PC-3 (cell line): ENCODE results near the gene ZNF778. TPM values are rescaled to one million over a fixed set of nuclear protein-coding genes. Genes with fewer than 3 reads are reported as not detected.

Source experiments
- ATAC-seq: fragments of 200-7000 bp; cut with Tn5 transposase; 2 replicates; pipeline ENCODE4 v1.9.1; 2020; ENCODE audit warnings: mild to moderate bottlenecking, moderate library complexity
- BruUV-seq: library from RNA; stranded (reverse); fragments of 400-500 nt; replicated peaks from 2 replicates; lab custom pipeline; 2021; lab: Mats Ljungman, UMichigan
- CTCF ChIA-PET: fragments of 300-600 bp; sonication (Branson Sonifier 250); formaldehyde crosslinking; loops from one replicate; lab custom pipeline; 2022; ENCODE audit warnings: antibody characterized with exemption; lab: Charles Lee
- POLR2A ChIA-PET: fragments of 300-600 bp; sonication (Branson Sonifier 250); formaldehyde crosslinking; loops from one replicate; lab custom pipeline; 2022; ENCODE audit warnings: antibody characterized with exemption; ENCODE audit not compliant: unreplicated experiment; lab: Charles Lee
- DNase-seq: peaks from one replicate; pipeline ENCODE4 v3.0.0-alpha.2; 2015
- H2AFZ ChIP-seq: fragments of 300-600 bp; sonication (generic); 2 replicates; pipeline ENCODE4 v1.6.0; 2016; ENCODE audit warnings: antibody characterized with exemption, low read length
- H3F3A ChIP-seq: fragments of 300-600 bp; sonication (generic); one replicate; pipeline ENCODE4 v1.6.0; 2017; ENCODE audit warnings: antibody characterized with exemption, low read length, control low read depth, mild to moderate bottlenecking; ENCODE audit not compliant: unreplicated experiment
- H3K27ac ChIP-seq: fragments of 300-600 bp; sonication (generic); 2 replicates; pipeline ENCODE4 v1.5.1; 2016; ENCODE audit warnings: mild to moderate bottlenecking, low read length
- H3K27me3 ChIP-seq: fragments of 300-600 bp; sonication (generic); 2 replicates; pipeline ENCODE4 v1.6.1; 2016; ENCODE audit warnings: low read length, mixed read lengths
- H3K36me3 ChIP-seq: fragments of 300-600 bp; sonication (generic); 2 replicates; pipeline ENCODE4 v1.6.1; 2016; ENCODE audit warnings: low read depth, mixed run types, low read length, mixed read lengths
- H3K4me1 ChIP-seq: fragments of 300-600 bp; sonication (generic); 2 replicates; pipeline ENCODE4 v1.5.1; 2016; ENCODE audit warnings: low read length; ENCODE audit not compliant: insufficient read depth
- H3K4me2 ChIP-seq: fragments of 300-600 bp; sonication (generic); 2 replicates; pipeline ENCODE4 v1.6.0; 2016; ENCODE audit warnings: low read length
- H3K4me3 ChIP-seq: fragments of 300-600 bp; sonication (generic); 2 replicates; pipeline ENCODE4 v1.5.1; 2016; ENCODE audit warnings: mild to moderate bottlenecking, low read length, mixed read lengths
- H3K79me2 ChIP-seq: fragments of 300-600 bp; sonication (generic); 2 replicates; pipeline ENCODE4 v1.6.1; 2017; ENCODE audit warnings: low read length, mixed read lengths
- H3K9ac ChIP-seq: fragments of 300-600 bp; sonication (generic); 2 replicates; pipeline ENCODE4 v1.6.0; 2016; ENCODE audit warnings: mild to moderate bottlenecking, low read length
- H3K9me2 ChIP-seq: fragments of 300-600 bp; sonication (generic); replicated peaks from 2 replicates; pipeline ENCODE4 v1.6.1; 2016; ENCODE audit warnings: mixed run types, low read length, mixed read lengths
- H3K9me3 ChIP-seq: fragments of 300-600 bp; sonication (generic); 2 replicates; pipeline ENCODE4 v1.6.1; 2016; ENCODE audit warnings: low read length, mixed read lengths
- H4K20me1 ChIP-seq: fragments of 300-600 bp; sonication (generic); 2 replicates; pipeline ENCODE4 v1.6.1; 2016; ENCODE audit warnings: low read length, mixed read lengths
- CTCF ChIP-seq: fragments of 300-600 bp; sonication (generic); conservative IDR thresholded peaks from 2 replicates; pipeline ENCODE4 v1.5.1; 2017; ENCODE audit warnings: antibody characterized with exemption, low read depth, mild to moderate bottlenecking, low read length
- EZH2 ChIP-seq: fragments of 300-600 bp; sonication (generic); IDR thresholded peaks from one replicate; pipeline ENCODE4 v1.6.1; 2017; ENCODE audit warnings: antibody characterized with exemption, mild to moderate bottlenecking, low read length; ENCODE audit not compliant: unreplicated experiment
- EZH2phosphoT487 ChIP-seq: fragments of 300-600 bp; sonication (generic); IDR thresholded peaks from 2 replicates; pipeline ENCODE4 v1.6.1; 2018; ENCODE audit warnings: mild to moderate bottlenecking, antibody characterized with exemption, low read length, borderline replicate concordance
- intact Hi-C: fragments of 100-400 bp; cut with micrococcal nuclease; formaldehyde crosslinking; loops from 2 replicates; pipeline ENCODE4 v1.9.0; 2023
- total RNA-seq: library from RNA; depleted of rRNA; stranded (reverse); fragments of >200 nt; gene quantifications from 2 replicates; pipeline ENCODE4 v1.2.3, GENCODE V29; 2014

The ZNF778 gene
- total RNA-seq, 1 experiment from 2014 or later = 15.3 TPM

- no peak overlapping the region for H3K9ac ChIP-seq
- no peak for DNase-seq
- intact Hi-C loops = no loop called here
- no peak overlapping the region for H3K4me2 ChIP-seq
- no TSS peak for BruUV-seq
- no peaks in the 10 kb centered on the region for H3K4me1 ChIP-seq
- no peaks in the 10 kb centered on the region for H3K27me3 ChIP-seq
- H3K9me2 ChIP-seq = no peaks in the 10 kb centered on the region
- H4K20me1 ChIP-seq = no peaks in the 10 kb centered on the region
- H3F3A ChIP-seq = no peaks in the 10 kb centered on the region
- no peaks in the 10 kb centered on the region for H3K79me2 ChIP-seq
- no peak overlapping the region for H2AFZ ChIP-seq
- no peak overlapping the region for H3K4me3 ChIP-seq
- no peak overlapping the region for H3K27ac ChIP-seq
- H3K9me3 ChIP-seq = no peaks in the 10 kb centered on the region
- ATAC-seq = no peak
- ChIA-PET CTCF (no interaction called here), POLR2A (no interaction called here)
- H3K36me3 ChIP-seq = no peaks in the 10 kb centered on the region
- TF ChIP-seq EZH2 (no peak), CTCF (no peak), EZH2phosphoT487 (no peak)
Measured at GRCh38 chr16:89189358-89190025, 28.0 kb upstream of the ZNF778 start.

GRCh38 chr16:89190150-89190958 is 27.1 kb upstream of the ZNF778 start:
- ATAC-seq = no peak
- no peaks in the 10 kb centered on the region for H3K9me2 ChIP-seq
- H3K27ac ChIP-seq = no peak overlapping the region

More at GRCh38 chr16:89190150-89190958, 27.1 kb upstream of the ZNF778 start:
- no peaks in the 10 kb centered on the region for H3K27me3 ChIP-seq
- ChIA-PET POLR2A (no interaction called here), CTCF (no interaction called here)
- H3K36me3 ChIP-seq = no peaks in the 10 kb centered on the region
- no peaks in the 10 kb centered on the region for H3K4me1 ChIP-seq
- H3K4me2 ChIP-seq = no peak overlapping the region
- no peak for DNase-seq
- H3F3A ChIP-seq = no peaks in the 10 kb centered on the region
- H3K4me3 ChIP-seq = no peak overlapping the region
- H3K79me2 ChIP-seq = no peaks in the 10 kb centered on the region
- H4K20me1 ChIP-seq = no peaks in the 10 kb centered on the region
- no peak overlapping the region for H2AFZ ChIP-seq
- intact Hi-C loops = no loop called here
- no peak for TF ChIP-seq EZH2
- no peak for TF ChIP-seq EZH2phosphoT487
- no peak for TF ChIP-seq CTCF
- H3K9ac ChIP-seq = no peak overlapping the region
- BruUV-seq = no TSS peak
- H3K9me3 ChIP-seq = no peaks in the 10 kb centered on the region
